ENCODE data around the gene ANKRD11. TPM values are rescaled to one million over a fixed set of nuclear protein-coding genes. Genes with fewer than 3 reads are reported as not detected.

ANKRD11 gene
- total and polyA plus RNA-seq, 8 donors = 90.7 to 123 (median 98.4) TPM

DNA sequence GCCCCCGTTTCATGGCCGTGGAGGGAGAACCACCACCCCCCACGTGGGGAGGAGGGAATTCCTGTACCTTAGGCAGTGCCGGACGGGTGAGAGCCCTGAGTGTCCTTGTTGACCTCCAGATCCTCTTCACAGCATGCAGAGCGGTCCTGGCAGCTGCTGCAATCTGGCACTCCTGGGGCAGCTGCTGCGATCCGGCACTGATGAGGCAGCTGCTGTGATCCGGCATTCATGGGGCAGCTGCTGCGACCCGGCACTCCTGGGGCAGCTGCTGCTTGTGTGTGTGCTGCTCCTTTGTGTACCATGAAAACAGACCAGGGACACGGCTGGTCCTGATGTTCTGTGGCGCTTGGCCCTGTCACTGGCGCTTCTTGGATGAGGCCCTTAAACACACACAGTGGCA lies 260.1 kb downstream of the ANKRD11 start:
- no peak for DNase-seq
- Histone ChIP-seq H3K36me3 (peaks cover 0 to 80% of the 10 kb centered on the region in 2 donors), H3K4me3 (no peak overlapping the region), H3K27me3 (no peaks in the 10 kb centered on the region), H3K9me3 (peaks cover 0 to 24% of the 10 kb centered on the region in 2 donors), H3K27ac (no peak overlapping the region), H3K4me1 (peaks cover 0 to 10% of the 10 kb centered on the region in 2 donors)
- no peak for ATAC-seq
- intact Hi-C loops (cut with DNase I) = no loop called here
- TF ChIP-seq CTCF (IDR thresholded peaks at IDR 0.05) = no peak

DNA sequence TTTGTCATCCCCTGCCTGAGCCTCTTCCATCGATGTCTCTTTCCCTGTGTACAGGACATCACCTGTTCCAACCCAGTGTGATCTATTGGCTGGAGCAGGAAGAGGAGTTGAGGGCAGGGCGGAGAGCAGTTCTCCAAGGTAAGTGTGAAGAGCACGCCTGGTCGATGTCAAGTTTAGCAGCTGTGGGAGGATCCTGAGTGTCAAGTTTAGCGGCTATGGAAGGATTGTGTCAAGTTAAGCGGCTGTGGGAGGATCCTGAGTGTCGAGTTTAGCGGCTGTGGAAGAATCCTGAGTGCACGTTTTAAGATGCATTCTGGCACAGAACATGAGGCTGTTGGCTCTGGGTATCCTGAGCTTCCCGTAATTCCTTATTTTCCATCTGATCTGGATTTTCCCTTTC lies 265.7 kb downstream of the ANKRD11 start:
- DNase-seq (no peak), ATAC-seq (no peak)
- Histone ChIP-seq H3K27ac (no peak overlapping the region), H3K36me3 (peaks cover 0 to 82% of the 10 kb centered on the region in 2 donors), H3K9me3 (peaks cover 0 to 22% of the 10 kb centered on the region in 2 donors), H3K4me3 (no peak overlapping the region), H3K27me3 (no peaks in the 10 kb centered on the region), H3K4me1 (peaks cover 0 to under 1% of the 10 kb centered on the region in 2 donors)
- intact Hi-C loops (cut with DNase I) = no loop called here
- TF ChIP-seq CTCF (IDR thresholded peaks at IDR 0.05) = no peak

GRCh38 chr16:89222931-89223330 lies 267.4 kb downstream of the ANKRD11 start:
- no peak for TF ChIP-seq CTCF (IDR thresholded peaks at IDR 0.05)
- no peak overlapping the region for H3K27ac ChIP-seq
- peaks cover 0 to 14% of the 10 kb centered on the region in 2 donors for H3K9me3 ChIP-seq
- H3K4me3 ChIP-seq = no peak overlapping the region
- H3K4me1 ChIP-seq = peaks cover 8 to 17% of the 10 kb centered on the region in 2 donors
- H3K36me3 ChIP-seq = peaks cover 0 to 70% of the 10 kb centered on the region in 2 donors
- DNase-seq = no peak
- ATAC-seq = no peak
- no peaks in the 10 kb centered on the region for H3K27me3 ChIP-seq
- intact Hi-C loops (cut with DNase I) = no loop called here

DNA sequence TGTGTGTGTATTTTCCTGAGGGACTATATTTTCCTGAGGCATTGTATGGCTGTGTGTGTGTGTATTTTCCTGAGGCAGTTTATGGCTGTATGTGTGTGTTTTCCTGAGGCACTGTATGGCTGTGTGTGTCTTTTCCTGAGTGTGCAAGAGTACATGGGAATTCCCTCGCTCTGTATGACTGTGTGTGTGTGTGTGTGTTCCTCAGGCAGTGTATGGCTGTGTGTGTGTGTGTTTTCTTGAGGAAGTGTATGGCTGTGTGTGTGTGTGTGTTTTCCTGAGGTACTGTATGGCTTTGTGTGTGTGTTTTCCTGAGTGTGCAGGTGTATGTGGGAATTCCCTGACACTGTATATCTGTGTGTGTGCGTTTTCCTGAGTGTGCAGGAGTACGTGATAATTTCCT lies 268.8 kb downstream of the ANKRD11 start:
- Histone ChIP-seq H3K9me3 (peaks cover 0 to under 1% of the 10 kb centered on the region in 2 donors), H3K27me3 (no peaks in the 10 kb centered on the region), H3K4me1 (peaks cover 8 to 21% of the 10 kb centered on the region in 2 donors), H3K36me3 (peaks cover 0 to 57% of the 10 kb centered on the region in 2 donors), H3K27ac (no peak overlapping the region), H3K4me3 (no peak overlapping the region)
- DNase-seq = no peak
- no peak for ATAC-seq
- intact Hi-C loops (cut with DNase I) = no loop called here
- TF ChIP-seq CTCF (IDR thresholded peaks at IDR 0.05) = no peak

DNA sequence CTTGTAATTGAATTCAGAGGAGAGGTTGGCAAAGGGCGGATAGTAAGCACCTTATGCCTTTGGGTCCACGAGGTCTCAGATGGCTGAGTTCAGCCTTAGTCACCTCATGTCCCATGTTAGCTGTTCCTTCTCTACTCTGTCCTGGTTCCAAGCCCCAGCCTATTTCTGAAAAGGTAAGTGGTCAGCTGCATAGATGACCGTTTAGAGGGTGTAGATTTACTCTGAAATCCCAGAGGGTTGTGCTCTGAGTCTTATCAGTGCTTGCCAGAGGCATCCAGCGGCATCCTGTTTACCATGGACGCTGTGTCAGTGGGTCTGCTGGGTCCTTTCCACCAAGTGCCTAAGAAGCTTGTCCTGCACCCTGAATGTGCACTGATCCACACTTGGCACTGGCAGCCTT lies 271.0 kb downstream of the ANKRD11 start:
- H3K36me3 ChIP-seq = peaks cover 0 to 35% of the 10 kb centered on the region in 2 donors
- no peak for DNase-seq
- H3K4me3 ChIP-seq = no peak overlapping the region
- intact Hi-C loops (cut with DNase I) = no loop called here
- H3K9me3 ChIP-seq = no peaks in the 10 kb centered on the region
- no peak overlapping the region for H3K27ac ChIP-seq
- no peak for ATAC-seq
- peaks cover 12 to 30% of the 10 kb centered on the region in 2 donors for H3K4me1 ChIP-seq
- TF ChIP-seq CTCF (IDR thresholded peaks at IDR 0.05) = no peak
- no peaks in the 10 kb centered on the region for H3K27me3 ChIP-seq

Other genes starting within 250 kb of the ANKRD11 start
- 10 to 100 TPM; 79.3 to 79.5 TPM for gene SPG7, start 17.8 kb upstream of the ANKRD11 start, total RNA-seq
- 100 to 1,000 TPM; 113 to 148 (median 127) TPM for gene SPG7, start 17.8 kb upstream of the ANKRD11 start, polyA plus RNA-seq (ENCODE audit: insufficient read length in 6 of 6)
- gene RPL13, start 70.1 kb upstream of the ANKRD11 start, total RNA-seq = 1,000 to 10,000 TPM; 1,639 to 1,736 TPM
- gene RPL13, start 70.1 kb upstream of the ANKRD11 start, polyA plus RNA-seq (ENCODE audit: insufficient read length in 6 of 6) = 1,000 to 10,000 TPM; 2,163 to 3,194 (median 2,462) TPM
- 1 to 10 TPM in 1 of 2 donors, under 1 TPM in 1; 0.50 to 1.3 TPM for gene CPNE7, start 85.2 kb upstream of the ANKRD11 start, total RNA-seq
- under 1 TPM in 5 of 6 donors, not detected in 1; 0.26 to 0.54 (median 0.35) TPM for gene CPNE7, start 85.2 kb upstream of the ANKRD11 start, polyA plus RNA-seq (ENCODE audit: insufficient read length in 6 of 6)
- gene DPEP1, start 123.1 kb upstream of the ANKRD11 start, total RNA-seq = 1 to 10 TPM in 1 of 2 donors, under 1 TPM in 1; 0.31 to 2.5 TPM
- gene DPEP1, start 123.1 kb upstream of the ANKRD11 start, polyA plus RNA-seq (ENCODE audit: insufficient read length in 6 of 6) = 10 to 100 TPM in 2 of 6 donors, 1 to 10 TPM in 4; 5.9 to 10.4 (median 8.4) TPM
- gene CHMP1A, start 167.1 kb upstream of the ANKRD11 start, total RNA-seq = 10 to 100 TPM; 77.6 to 88.5 TPM
- 10 to 100 TPM; 60.8 to 91.5 (median 67.4) TPM for gene CHMP1A, start 167.1 kb upstream of the ANKRD11 start, polyA plus RNA-seq (ENCODE audit: insufficient read length in 6 of 6)
- gene SPATA33, start 167.3 kb upstream of the ANKRD11 start, total RNA-seq = 10 to 100 TPM in 1 of 2 donors, 1 to 10 TPM in 1; 9.9 to 10.2 TPM
- gene SPATA33, start 167.3 kb upstream of the ANKRD11 start, polyA plus RNA-seq (ENCODE audit: insufficient read length in 6 of 6) = 10 to 100 TPM; 12.7 to 15.7 (median 14.0) TPM
- gene CDK10, start 196.1 kb upstream of the ANKRD11 start, total RNA-seq = 10 to 100 TPM; 74.8 to 93.1 TPM
- 100 to 1,000 TPM in 5 of 6 donors, 10 to 100 TPM in 1; 78.3 to 160 (median 110) TPM for gene CDK10, start 196.1 kb upstream of the ANKRD11 start, polyA plus RNA-seq (ENCODE audit: insufficient read length in 6 of 6)
- 10 to 100 TPM; 12.3 to 13.8 TPM for gene SPATA2L, start 211.1 kb upstream of the ANKRD11 start, total RNA-seq
- gene SPATA2L, start 211.1 kb upstream of the ANKRD11 start, polyA plus RNA-seq (ENCODE audit: insufficient read length in 6 of 6) = 1 to 10 TPM; 2.4 to 6.1 (median 4.3) TPM
- 10 to 100 TPM; 14.3 to 19.0 TPM for gene VPS9D1, start 230.3 kb upstream of the ANKRD11 start, total RNA-seq
- 10 to 100 TPM in 4 of 6 donors, 1 to 10 TPM in 2; 9.0 to 15.1 (median 11.6) TPM for gene VPS9D1, start 230.3 kb upstream of the ANKRD11 start, polyA plus RNA-seq (ENCODE audit: insufficient read length in 6 of 6)
- 10 to 100 TPM; 22.1 to 28.1 TPM for gene ZNF276, start 231.0 kb upstream of the ANKRD11 start, total RNA-seq
- 10 to 100 TPM; 24.8 to 45.2 (median 35.9) TPM for gene ZNF276, start 231.0 kb upstream of the ANKRD11 start, polyA plus RNA-seq (ENCODE audit: insufficient read length in 6 of 6)

All from left lung (tissue), 10 donors.